Right lobe of liver (tissue), 6 donors: ENCODE measurements around the gene ENTPD7. TPM values are rescaled to one million over a fixed set of nuclear protein-coding genes. Genes with fewer than 3 reads are reported as not detected.
"Not testable (repeated sequence)": the region's sequence is repeated elsewhere in the genome, so short reads cannot be mapped to it uniquely, and the experiment has no call there.

Experiments used
- ATAC-seq, 4 donors: fragments of 200-7000 bp; cut with Tn5 transposase; one replicate each; pipeline ENCODE4 v1.9.1; 2020; ENCODE audit warnings: mild to moderate bottlenecking in 4 of 4, moderate library complexity in 4 of 4
- DNase-seq, 3 donors: peaks; one replicate each; pipeline ENCODE4 v3.0.0-alpha.2; 2020
- H3K27ac ChIP-seq, 3 donors: fragments of 200-600 bp; one replicate each; pipeline ENCODE4 v1.8.0; 2022
- H3K27me3 ChIP-seq, 2 donors: fragments of 200-600 bp; one replicate each; pipeline ENCODE4 v1.8.0; 2022
- H3K36me3 ChIP-seq, 4 donors: fragments of 200-600 bp; sonication (generic) in 1 of 4; one replicate each; pipeline versions ENCODE4 v1.5.1 to v1.8.0; 2017 to 2022; ENCODE audit warnings: control low read depth in 1 of 4
- H3K4me1 ChIP-seq, 4 donors: fragments of 200-600 bp; sonication (generic) in 1 of 4; one replicate each; pipeline versions ENCODE4 v1.5.1 to v1.8.0; 2017 to 2022; ENCODE audit warnings: control low read depth in 1 of 4
- H3K4me3 ChIP-seq, 3 donors: fragments of 200-600 bp; one replicate each; pipeline ENCODE4 v1.8.0; 2022
- H3K9me3 ChIP-seq, 4 donors: fragments of 200-600 bp; sonication (generic) in 1 of 4; one replicate each; pipeline versions ENCODE4 v1.5.1 to v1.8.0; 2017 to 2022; ENCODE audit warnings: control low read depth in 1 of 4
- CTCF ChIP-seq, 4 donors: fragments of 200-600 bp in 3 of 4; fragments of 450-650 bp in 1 of 4; IDR thresholded peaks; one replicate each; pipeline versions ENCODE4 v1.5.1 to v1.8.0; 2016 to 2022; ENCODE audit warnings: antibody characterized with exemption in 4 of 4, mild to moderate bottlenecking in 2 of 4
- POLR2A ChIP-seq: fragments of 450-650 bp; IDR thresholded peaks from one replicate; pipeline ENCODE4 v1.6.1; 2017; ENCODE audit warnings: antibody characterized with exemption, mild to moderate bottlenecking
- WGBS: methylation state at CpG from one replicate; pipeline ENCODE4 v1.1.6; 2018; ENCODE audit warnings: low coverage, low lambda C conversion rate; ENCODE audit not compliant: insufficient coverage; ENCODE audit errors: missing lambda C conversion rate; 5-methylcytosine and 5-hydroxymethylcytosine counted together
- intact Hi-C, 2 donors: fragments of 100-400 bp; cut with DNase I; formaldehyde crosslinking; loops; one replicate each; pipeline versions ENCODE4 v1.11.2 to v1.14.1; 2022
- total RNA-seq, 6 experiments: library from RNA; depleted of rRNA in 2 of 6; stranded (reverse); fragments of >200 nt in 2 of 6; fragmentation: NEBNext Ultra II Directional in 3 of 6; extraction: Animal tissue kit (Norgen Biotek cat#: 25700) in 3 of 6; gene quantifications; one replicate each; pipeline versions ENCODE4 v1.1.0 to v1.2.4, GENCODE V29; 2016 to 2023
- donor health status: DM: no; HTN: yes; CAD: no.
- donor health status: DM: no; HTN: no; CAD: no.
- donor health status: DM: no; HTN: no; CAD: no.
- donor health status: DM: no; HTN: yes; CAD: no.
- donor health status: DM: no; HTN: yes; CAD: no.

The ENTPD7 gene
- total RNA-seq, 6 experiments from 2014 or later = 7.5 to 16.5 (median 10.8) TPM

DNA sequence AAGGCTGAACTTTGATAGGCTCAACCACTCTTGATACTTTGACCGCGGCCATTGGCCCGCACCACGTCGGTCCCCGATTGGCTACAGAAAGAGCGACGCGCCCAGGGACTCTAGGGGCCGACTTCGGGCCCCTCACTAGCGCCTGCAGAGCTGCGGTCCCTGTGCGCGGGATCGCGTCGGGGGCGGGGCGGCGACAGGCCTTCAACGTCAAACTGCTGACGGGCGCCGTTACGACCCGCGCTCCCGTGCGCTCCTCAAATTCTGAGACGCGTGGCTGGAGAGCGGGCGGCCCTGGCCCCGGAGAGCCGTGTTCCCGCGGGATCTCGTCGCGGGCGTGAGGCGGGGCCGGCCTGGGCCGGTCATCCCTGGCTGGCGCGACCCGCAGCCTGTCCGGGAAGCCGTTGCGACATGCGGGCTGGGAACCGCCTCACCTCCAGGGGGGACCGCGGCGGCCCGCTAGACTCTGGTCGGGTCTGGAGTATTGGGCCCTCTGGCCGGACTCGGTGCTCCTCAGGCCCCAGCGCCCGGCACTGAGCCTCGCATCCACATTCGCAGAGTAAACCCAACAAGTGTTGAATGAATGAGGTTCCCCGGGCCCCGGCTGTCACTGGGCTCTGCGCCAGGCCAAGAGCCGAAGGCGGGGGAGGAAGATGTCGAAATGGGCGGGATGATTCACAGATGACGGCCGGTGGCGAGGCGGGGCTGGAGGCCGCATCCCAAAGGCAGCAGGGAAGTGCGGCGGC is 38.4 kb upstream of the ENTPD7 start:
- under 1% methylated on average over 31 of the region's 78 CpGs for WGBS
- TF ChIP-seq POLR2A (peak; percentile 76), CTCF (IDR thresholded peaks at IDR 0.05) (peak in 2 of 4 donors; percentile 5 to 18)
- Histone ChIP-seq H3K27ac (peak overlapping the region; percentile 94 to 98 (median 97)), H3K9me3 (no peaks in the 10 kb centered on the region), H3K4me3 (peak overlapping the region; percentile 53 to 81 (median 80)), H3K27me3 (no peaks in the 10 kb centered on the region), H3K36me3 (no peaks in the 10 kb centered on the region), H3K4me1 (peaks cover 0 to 21% (median 9%) of the 10 kb centered on the region in 4 donors)
- intact Hi-C loops = loop anchor here (10.0 kb wide), 2 partner anchors 74 to 94 kb away; no protein-coding TSS in a partner anchor
- peak; percentile 78 to 91 (median 85) for ATAC-seq
- peak; percentile 95 to 97 (median 96) for DNase-seq

DNA sequence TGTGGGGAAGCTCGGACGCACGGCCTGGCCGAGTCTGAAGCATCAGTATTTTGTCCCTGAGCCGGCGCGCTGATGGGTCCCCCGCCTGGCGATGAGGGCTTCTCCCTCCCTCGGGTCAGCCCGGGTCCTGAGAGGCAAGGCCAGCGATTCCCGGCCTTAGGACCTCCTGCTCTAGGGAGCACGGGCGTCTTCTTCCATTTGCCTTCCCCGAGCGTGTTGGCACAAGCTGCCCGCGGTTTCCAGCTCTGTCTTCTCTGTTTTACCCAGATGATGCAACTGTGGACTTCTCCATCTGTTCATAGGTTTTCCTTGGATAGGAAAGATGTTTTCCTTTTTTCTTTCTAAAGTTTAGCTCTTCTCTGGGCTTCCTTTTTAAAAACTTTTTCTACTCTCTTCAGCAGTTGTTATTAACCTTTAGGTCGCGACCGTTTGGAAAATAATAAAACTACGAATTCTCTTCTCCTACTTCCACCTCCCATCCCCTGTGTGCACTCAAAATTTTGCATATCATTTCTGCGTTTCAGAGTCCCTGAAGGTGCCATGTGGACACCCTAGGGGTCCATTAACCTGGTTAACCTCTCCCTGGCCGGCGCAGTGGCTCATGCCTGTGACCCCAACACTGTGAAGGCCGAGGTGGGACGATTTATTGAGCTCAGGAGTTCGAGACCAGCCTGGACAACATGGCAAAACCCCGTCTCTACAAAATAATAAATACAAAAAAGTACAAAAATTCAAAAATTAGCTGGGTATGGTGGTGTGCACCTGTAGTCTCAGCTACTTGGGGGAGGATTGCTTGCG is 37.7 kb upstream of the ENTPD7 start:
- intact Hi-C loops = loop anchor here (10.0 kb wide), 2 partner anchors 73 to 93 kb away; no protein-coding TSS in a partner anchor
- Histone ChIP-seq H3K4me3 (peak overlapping the region; percentile 53 to 81 (median 80)), H3K27ac (peak overlapping the region; percentile 94 to 98 (median 97)), H3K27me3 (no peaks in the 10 kb centered on the region), H3K4me1 (peaks cover 0 to 21% (median 9%) of the 10 kb centered on the region in 4 donors), H3K36me3 (no peaks in the 10 kb centered on the region), H3K9me3 (no peaks in the 10 kb centered on the region)
- DNase-seq (peak in 1 of 3 donors; percentile 33), ATAC-seq (peak in 3 of 4 donors; percentile 20 to 33 (median 21))
- 15% methylated on average over 25 of the region's 31 CpGs for WGBS
- peak; percentile 95 for TF ChIP-seq POLR2A
- TF ChIP-seq CTCF (IDR thresholded peaks at IDR 0.05) = no peak

DNA sequence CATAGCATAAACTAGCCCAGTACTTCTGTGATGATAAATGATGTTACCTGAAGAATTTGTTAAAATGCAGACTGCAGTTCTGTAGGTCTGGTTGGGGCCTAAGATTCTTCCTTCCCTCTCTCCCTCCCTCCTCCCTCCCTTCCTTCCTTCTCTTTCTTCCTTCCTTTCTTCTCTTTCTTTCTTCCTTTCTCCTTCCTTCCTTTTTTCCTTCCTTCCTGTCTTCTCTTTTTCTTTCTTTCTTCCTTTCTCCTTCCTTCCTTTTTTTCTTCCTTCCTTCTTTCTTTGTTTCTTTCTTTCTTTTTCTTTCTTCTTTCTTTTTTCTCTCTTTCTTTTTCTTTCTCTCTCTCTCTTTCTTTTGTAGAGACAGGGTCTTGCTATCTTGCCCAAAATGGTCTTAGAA is 35.4 kb upstream of the ENTPD7 start:
- intact Hi-C loops = loop anchor here (10.0 kb wide), 2 partner anchors 71 to 91 kb away; no protein-coding TSS in a partner anchor
- peaks cover 0 to 7% (median 3%) of the 10 kb centered on the region in 4 donors for H3K4me1 ChIP-seq
- H3K27ac ChIP-seq = no peak overlapping the region
- H3K4me3 ChIP-seq = no peak overlapping the region
- no peaks in the 10 kb centered on the region for H3K9me3 ChIP-seq
- DNase-seq (no peak), ATAC-seq (no peak)
- no peaks in the 10 kb centered on the region for H3K36me3 ChIP-seq
- H3K27me3 ChIP-seq = no peaks in the 10 kb centered on the region
- TF ChIP-seq POLR2A (no peak), CTCF (IDR thresholded peaks at IDR 0.05) (no peak)

- 100% methylated on average over 1 of the region's 3 CpGs for WGBS
- not testable (repeated sequence) for ATAC-seq, H3K27ac ChIP-seq, H3K27me3 ChIP-seq, H3K4me1 ChIP-seq, H3K36me3 ChIP-seq, DNase-seq, H3K4me3 ChIP-seq, H3K9me3 ChIP-seq
- intact Hi-C loops = loop anchor here (10.0 kb wide), 2 partner anchors 70 to 90 kb away; no protein-coding TSS in a partner anchor
Observed at GRCh38 chr10:99625124-99625523, 34.2 kb upstream of the ENTPD7 start.
